Spleen (tissue), 7 donors: Measurements from ENCODE around the gene C11orf54.

ENCODE experiments used
- CTCF ChIP-seq, 11 experiments: fragments of 200-600 bp in 7 of 11; fragments of 450-650 bp in 4 of 11; sonication (generic) in 4 of 11; IDR thresholded peaks in 8 of 11; conservative IDR thresholded peaks in 3 of 11; 1 replicate in 7 of 11; 2 replicates in 4 of 11; pipeline versions ENCODE4 v1.4.0 to v1.8.0; 2016 to 2021; ENCODE audit warnings: antibody characterized with exemption in 11 of 11, inconsistent platforms in 4 of 11, mild to moderate bottlenecking in 1 of 11
- POLR2A ChIP-seq, 3 donors: fragments of 450-650 bp; IDR thresholded peaks; one replicate each; pipeline ENCODE4 v1.5.1; 2017; ENCODE audit warnings: antibody characterized with exemption in 3 of 3, mild to moderate bottlenecking in 1 of 3
- POLR2AphosphoS5 ChIP-seq, 3 donors: sonication (generic); formaldehyde crosslinking; IDR thresholded peaks; one replicate each; pipeline ENCODE4 v1.5.1; 2017; ENCODE audit warnings: antibody characterized with exemption in 3 of 3
- donor health status: DM: no; HTN: no; CAD: no; lungs with moderate emphysema.
- donor health status: DM: no; HTN: no; CAD: no.
- donor health status: DM: no; HTN: no; CAD: no.

DNA sequence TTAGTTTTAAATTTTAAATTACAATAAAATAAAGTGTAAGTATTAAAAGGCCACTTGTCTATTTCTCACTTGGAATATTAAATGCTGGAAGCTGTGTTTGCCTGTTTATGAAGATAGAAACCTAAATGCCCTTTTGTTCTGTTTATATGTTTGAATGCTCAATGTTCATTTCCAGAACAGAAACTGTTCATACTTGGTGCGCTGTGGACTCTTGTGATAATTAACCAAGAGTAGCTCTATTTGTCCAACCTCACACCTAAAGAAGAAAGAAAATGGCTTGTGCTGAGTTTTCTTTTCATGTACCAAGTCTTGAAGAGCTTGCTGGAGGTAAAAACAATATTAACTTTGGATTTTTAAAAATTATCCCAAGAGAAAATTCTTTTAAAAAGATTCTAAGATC is 5.7 kb downstream of the C11orf54 start:
- TF ChIP-seq CTCF (IDR thresholded peaks at IDR 0.05 in 8 of 11, conservative IDR thresholded peaks at IDR 0.05 in 3 of 11) = no peak
- TF ChIP-seq POLR2A (IDR thresholded peaks at IDR 0.05) = no peak
- no peak for TF ChIP-seq POLR2AphosphoS5 (IDR thresholded peaks at IDR 0.05)
